IMR-90 (cell line): ENCODE measurements around the gene POU3F3. TPM values are rescaled to one million over a fixed set of nuclear protein-coding genes. Genes with fewer than 3 reads are reported as not detected.

Source experiments
- ATAC-seq: fragments of 200-7000 bp; cut with Tn5 transposase; 2 replicates; pipeline ENCODE4 v1.9.1; 2020; ENCODE audit warnings: low read depth, mild to moderate bottlenecking, moderate library complexity
- BruUV-seq: library from RNA; stranded (reverse); fragments of 400-500 nt; replicated peaks from 2 replicates; lab custom pipeline; 2021; lab: Mats Ljungman, UMichigan
- CTCF ChIA-PET: fragments of 300-600 bp; formaldehyde crosslinking; extraction: SDS; loops from one replicate; lab custom pipeline; 2021; ENCODE audit warnings: antibody characterized with exemption; lab: Yijun Ruan, JAX
- POLR2A ChIA-PET: fragments of 300-600 bp; sonication (Branson Sonifier 250); formaldehyde crosslinking; loops from one replicate; lab custom pipeline; 2022; ENCODE audit warnings: antibody characterized with exemption; ENCODE audit not compliant: unreplicated experiment; lab: Charles Lee
- DNase-seq: peaks from one replicate; pipeline ENCODE4 v3.0.0; 2013
- H2AFZ ChIP-seq: replicated peaks from 2 replicates; pipeline ENCODE3; 2013; ENCODE audit warnings: low read length, mild to moderate bottlenecking; ENCODE audit not compliant: poor library complexity
- H2AK5ac ChIP-seq: 2 replicates; pipeline ENCODE4 v1.6.1; 2013; ENCODE audit warnings: low read depth, low read length, inconsistent platforms
- H2AK9ac ChIP-seq: replicated peaks from 2 replicates; pipeline ENCODE3; 2013; ENCODE audit warnings: mild to moderate bottlenecking, low read depth, low read length, moderate library complexity; ENCODE audit not compliant: poor library complexity
- H2BK120ac ChIP-seq: 2 replicates; pipeline ENCODE4 v1.6.1; 2013; ENCODE audit warnings: low read depth, low read length, inconsistent platforms
- H2BK15ac ChIP-seq: 3 replicates; pipeline ENCODE4 v1.6.1; 2013; ENCODE audit warnings: low read depth, low read length, inconsistent platforms
- H2BK20ac ChIP-seq: 2 replicates; pipeline ENCODE4 v1.6.1; 2013; ENCODE audit warnings: low read depth, mild to moderate bottlenecking, inconsistent platforms, low read length, moderate library complexity
- H2BK5ac ChIP-seq: 2 replicates; pipeline ENCODE4 v1.6.1; 2013; ENCODE audit warnings: mild to moderate bottlenecking, low read depth, low read length, inconsistent platforms; ENCODE audit not compliant: poor library complexity, severe bottlenecking
- H3K14ac ChIP-seq: replicated peaks from 2 replicates; pipeline ENCODE4 v1.6.1; 2013; ENCODE audit warnings: low read depth, low read length, inconsistent platforms
- H3K18ac ChIP-seq: 2 replicates; pipeline ENCODE4 v1.6.1; 2013; ENCODE audit warnings: low read depth, low read length, control low read depth
- H3K23ac ChIP-seq: 2 replicates; pipeline ENCODE4 v1.6.1; 2013; ENCODE audit warnings: low read depth, low read length, inconsistent platforms
- H3K27ac ChIP-seq: 2 replicates; pipeline ENCODE4 v1.5.1; 2013; ENCODE audit warnings: mild to moderate bottlenecking, control low read depth, low read length; ENCODE audit not compliant: insufficient read depth
- H3K27me3 ChIP-seq: 2 replicates; pipeline ENCODE4 v1.6.1; 2013; ENCODE audit warnings: low read length; ENCODE audit not compliant: control insufficient read depth, insufficient read depth
- H3K36me3 ChIP-seq: 2 replicates; pipeline ENCODE4 v1.6.1; 2013; ENCODE audit warnings: low read length, mixed read lengths; ENCODE audit not compliant: control insufficient read depth, insufficient read depth
- H3K4ac ChIP-seq: 2 replicates; pipeline ENCODE4 v1.6.1; 2013; ENCODE audit warnings: low read depth, low read length, inconsistent platforms
- H3K4me1 ChIP-seq: 2 replicates; pipeline ENCODE4 v1.6.1; 2013; ENCODE audit warnings: low read length, mixed read lengths; ENCODE audit not compliant: control insufficient read depth, insufficient read depth
- H3K4me2 ChIP-seq: 2 replicates; pipeline ENCODE4 v1.6.1; 2013; ENCODE audit warnings: low read depth, mild to moderate bottlenecking, control low read depth, low read length, moderate library complexity
- H3K4me3 ChIP-seq: 2 replicates; pipeline ENCODE4 v1.5.1; 2013; ENCODE audit warnings: low read depth, mild to moderate bottlenecking, control low read depth, low read length, moderate library complexity; ENCODE audit not compliant: insufficient read depth
- H3K56ac ChIP-seq: 2 replicates; pipeline ENCODE4 v1.6.1; 2013; ENCODE audit warnings: low read length, inconsistent platforms; ENCODE audit not compliant: insufficient read depth; ENCODE audit errors: extremely low read depth
- H3K79me1 ChIP-seq, 2 experiments: 2 replicates each; pipeline ENCODE4 v1.6.1; 2013; ENCODE audit warnings: low read length in 2 of 2, inconsistent platforms in 1 of 2, low read depth in 1 of 2
- H3K9ac ChIP-seq: 2 replicates; pipeline ENCODE4 v1.6.1; 2013; ENCODE audit warnings: low read depth, low read length, control low read depth
- H3K9me1 ChIP-seq: 2 replicates; pipeline ENCODE4 v1.6.1; 2013; ENCODE audit warnings: low read length, inconsistent platforms; ENCODE audit not compliant: insufficient read depth
- H3K9me3 ChIP-seq: 2 replicates; pipeline ENCODE4 v1.6.1; 2013; ENCODE audit warnings: low read length; ENCODE audit not compliant: control insufficient read depth, insufficient read depth
- H4K20me1 ChIP-seq: 2 replicates; pipeline ENCODE4 v1.6.1; 2013; ENCODE audit warnings: low read length, inconsistent platforms; ENCODE audit not compliant: insufficient read depth
- H4K5ac ChIP-seq: 2 replicates; pipeline ENCODE4 v1.6.1; 2013; ENCODE audit warnings: mild to moderate bottlenecking, low read depth, low read length, control low read depth
- H4K8ac ChIP-seq, 2 experiments: 2 replicates each; pipeline ENCODE4 v1.6.1; 2013; ENCODE audit warnings: low read depth in 2 of 2, low read length in 2 of 2, control low read depth in 1 of 2, inconsistent platforms in 1 of 2
- H4K91ac ChIP-seq: 2 replicates; pipeline ENCODE4 v1.6.1; 2013; ENCODE audit warnings: low read depth, low read length, inconsistent platforms; ENCODE audit not compliant: insufficient read depth
- RAD21 ChIP-seq: IDR thresholded peaks from 2 replicates; pipeline ENCODE4 v1.6.1; 2012; ENCODE audit warnings: low read length, improper control_type of control experiment
- WGBS, 2 experiments: methylation state at CpG; one replicate each; pipeline versions ENCODE4 v1.1.5 to v1.1.7; 2013; ENCODE audit warnings: missing lambda C conversion rate in 2 of 2; ENCODE audit not compliant: insufficient read length in 1 of 2; ENCODE audit errors: extremely low coverage in 2 of 2; 5-methylcytosine and 5-hydroxymethylcytosine counted together
- dilution Hi-C: fragments of 300-500 bp; cut with HindIII; formaldehyde crosslinking; loops from one replicate; pipeline ENCODE4 v1.14.3; 2018; ENCODE audit warnings: low sequenced_read_pairs; ENCODE audit not compliant: unreplicated experiment
- in situ Hi-C: fragments of 300-500 bp; cut with MboI; formaldehyde crosslinking; loops from 3 replicates; pipeline ENCODE4 v1.14.3; 2019; ENCODE audit warnings: low sequenced_read_pairs, inconsistent platforms, mixed read lengths
- intact Hi-C: fragments of 100-400 bp; cut with micrococcal nuclease; formaldehyde crosslinking; loops from 2 replicates; pipeline ENCODE4 v1.10.0; 2022
- polyA plus RNA-seq, 3 experiments: library from polyadenylated mRNA; depleted of rRNA; stranded (reverse); fragments of >200 nt; gene quantifications; 2 replicates each; pipeline ENCODE4 v1.2.3, GENCODE V29; 2012; ENCODE audit warnings: low replicate concordance in 1 of 3
- total RNA-seq: library from RNA; depleted of rRNA; stranded (reverse); fragments of >200 nt; gene quantifications from 2 replicates; pipeline ENCODE4 v1.2.3, GENCODE V29; 2012

The POU3F3 gene
- total and polyA plus RNA-seq, 2 of the 4 experiments (the other 2 are of a cell fraction) = not detected

- Histone ChIP-seq H3K9ac (no peak overlapping the region), H3K23ac (no peak overlapping the region), H3K14ac (no peak overlapping the region), H3K4me1 (no peaks in the 10 kb centered on the region), H3K4me2 (no peak overlapping the region), H2AFZ (no peak overlapping the region), H2BK5ac (no peak overlapping the region), H2AK9ac (no peak overlapping the region), H2BK20ac (no peak overlapping the region), H3K4ac (no peak overlapping the region), H2AK5ac (no peak overlapping the region), H3K56ac (no peak overlapping the region), H4K91ac (no peak overlapping the region), H4K5ac (no peak overlapping the region), H2BK15ac (no peak overlapping the region), H3K4me3 (no peak overlapping the region), H3K79me1 (no peaks in the 10 kb centered on the region), H3K36me3 (no peaks in the 10 kb centered on the region), H2BK120ac (no peak overlapping the region), H3K27me3 (peaks cover 25% of the 10 kb centered on the region), H4K8ac (no peak overlapping the region), H3K27ac (no peak overlapping the region), H3K9me3 (no peaks in the 10 kb centered on the region), H3K9me1 (no peaks in the 10 kb centered on the region), H3K18ac (no peak overlapping the region), H4K20me1 (no peaks in the 10 kb centered on the region)
- BruUV-seq = no TSS peak
- dilution Hi-C loops (no loop called here), intact Hi-C loops (no loop called here), in situ Hi-C loops (loop anchor here (25.0 kb wide), 1 partner anchor 1713 kb away; no protein-coding TSS in a partner anchor)
- ChIA-PET POLR2A (no interaction called here), CTCF (no interaction called here)
- no peak for TF ChIP-seq RAD21
- no peak for ATAC-seq
- no CpG with 5 or more reads among the region's 1 CpG for WGBS, 2 experiments
- DNase-seq = no peak
Measured at GRCh38 chr2:104875262-104875661, 21.3 kb downstream of the POU3F3 start.
